HG02852 (cell line): Measurements from ENCODE around the gene TXLNA.

ENCODE experiments used
- ATAC-seq: cut with Tn5 transposase; IDR thresholded peaks from one replicate; pipeline ENCODE4 v1.9.1; 2021; ENCODE audit warnings: mild to moderate bottlenecking, moderate library complexity; ENCODE audit not compliant: unreplicated experiment

Gene TXLNA

DNA sequence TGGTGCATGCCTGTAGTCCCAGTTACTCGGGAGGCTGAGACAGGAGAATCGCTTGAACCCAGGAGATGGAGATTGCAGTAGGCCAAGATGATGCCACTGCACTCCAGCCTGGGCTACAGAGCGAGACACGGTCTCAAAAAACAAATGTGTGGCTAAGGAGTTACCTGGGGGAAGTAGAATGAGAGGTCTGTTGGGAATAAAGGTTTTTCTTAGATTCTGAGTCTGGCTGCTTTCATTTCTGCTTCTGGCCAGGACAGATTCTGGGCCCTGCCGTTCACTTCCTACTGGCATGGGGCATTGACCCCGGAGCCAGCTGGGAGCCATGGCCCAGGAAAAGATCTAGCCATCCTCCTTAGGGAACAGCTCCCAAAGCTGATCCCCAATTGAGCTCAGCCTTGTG, 29.0 kb downstream of the TXLNA start:
- ATAC-seq = no peak

DNA sequence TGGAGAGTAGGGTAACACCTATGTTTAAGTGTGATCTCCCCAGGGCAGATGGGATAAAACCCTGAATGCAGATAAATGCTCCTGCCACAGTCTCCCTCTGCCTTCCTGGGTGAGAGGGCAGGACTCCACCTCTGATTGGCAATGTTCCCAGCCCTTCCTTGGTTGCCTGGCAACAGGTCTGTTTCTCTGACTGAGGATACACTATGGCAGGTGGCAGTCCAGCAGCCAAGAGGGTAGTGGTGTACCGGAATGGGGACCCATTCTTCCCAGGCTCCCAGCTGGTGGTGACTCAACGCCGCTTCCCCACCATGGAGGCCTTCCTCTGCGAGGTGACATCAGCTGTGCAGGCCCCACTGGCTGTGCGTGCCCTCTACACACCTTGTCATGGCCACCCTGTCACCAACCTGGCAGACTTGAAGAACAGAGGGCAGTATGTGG, 29.4 kb downstream of the TXLNA start, which contains the start of gene DCDC2B:
DCDC2B (plus strand) TSS at position 199 of the 438 bp plus-strand sequence; CDS start at position 204, 5 bp downstream.
- no peak for ATAC-seq

DNA sequence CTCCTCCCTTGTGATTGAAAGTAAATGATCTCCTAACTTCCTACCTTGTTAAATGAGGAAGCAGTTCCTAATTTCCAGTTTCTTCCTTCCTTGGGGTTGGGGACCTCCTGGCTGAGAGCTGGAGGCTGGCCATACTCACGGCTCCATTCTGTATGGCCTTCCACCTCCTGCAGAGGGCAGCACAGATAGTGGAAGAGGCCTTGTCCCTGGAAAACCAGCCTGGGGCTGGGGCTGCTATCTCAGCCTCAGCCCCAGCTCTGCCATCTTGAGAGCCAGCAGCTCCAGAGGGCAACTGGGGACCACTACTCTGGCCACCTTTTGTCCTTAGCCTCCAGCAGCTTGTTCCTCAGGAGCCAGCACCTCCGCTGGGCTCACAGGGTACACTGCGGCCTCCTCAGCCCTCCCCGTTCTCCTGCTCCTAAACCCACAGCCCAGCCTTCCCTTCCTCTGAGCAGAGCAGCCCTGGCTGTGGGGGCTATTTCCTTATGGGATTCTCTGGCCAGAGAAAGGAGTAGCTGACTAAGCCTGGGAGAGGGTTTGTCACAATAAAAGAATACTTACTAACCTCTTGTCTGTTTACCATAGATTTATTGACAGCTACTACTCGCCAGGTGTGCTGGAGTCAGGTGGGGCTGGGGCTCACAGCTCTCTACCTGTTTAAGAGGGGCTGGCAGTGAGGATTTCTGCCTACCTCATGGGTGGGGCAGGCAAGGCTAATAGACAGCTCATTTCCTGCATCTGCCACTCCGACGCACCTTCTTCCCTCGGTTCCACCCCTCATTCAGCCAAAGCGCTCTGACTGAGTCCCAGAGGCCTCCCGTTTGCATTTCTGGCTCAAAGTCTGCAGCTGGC, 36.4 kb downstream of the TXLNA start:
- no peak for ATAC-seq

DNA sequence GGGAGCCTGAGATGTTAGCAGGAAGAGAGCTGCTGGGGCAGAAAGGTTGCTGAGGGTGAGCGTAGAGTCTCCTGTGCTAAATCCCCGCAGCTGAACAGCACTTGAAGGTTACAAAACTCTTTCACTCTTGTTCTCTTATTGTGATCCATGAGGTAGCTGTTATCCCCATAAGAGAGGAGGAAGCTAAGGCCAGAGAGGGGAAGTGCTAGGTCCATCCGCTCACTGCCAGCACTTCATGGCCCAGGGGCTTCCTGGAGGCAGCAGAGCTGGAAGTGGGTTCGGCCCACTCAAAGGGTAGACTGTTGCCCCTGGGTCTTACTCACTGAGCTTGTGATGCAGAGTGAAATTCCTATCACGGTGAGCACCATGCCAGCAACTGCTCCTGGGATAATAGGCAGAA, 37.1 kb downstream of the TXLNA start:
- no peak for ATAC-seq

DNA sequence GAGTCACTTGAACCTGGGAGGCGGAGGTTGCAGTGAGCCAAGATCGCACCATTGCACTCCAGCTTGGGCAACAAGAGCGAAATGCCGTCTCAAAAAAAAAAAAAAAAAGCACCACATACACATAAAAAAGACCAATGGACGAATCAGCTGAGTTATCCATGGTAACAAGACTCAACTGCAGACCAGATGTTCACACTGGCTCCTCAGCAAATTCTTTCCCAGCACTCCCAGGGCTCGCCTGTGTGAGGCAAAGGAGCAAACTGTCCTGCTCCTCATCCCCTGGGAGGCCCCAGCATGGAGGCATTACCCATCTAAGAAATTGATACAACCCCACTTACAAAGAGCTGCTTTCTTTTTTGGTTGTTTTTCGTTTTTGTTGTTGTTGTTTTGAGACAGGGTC, 39.5 kb downstream of the TXLNA start:
- ATAC-seq = no peak

DNA sequence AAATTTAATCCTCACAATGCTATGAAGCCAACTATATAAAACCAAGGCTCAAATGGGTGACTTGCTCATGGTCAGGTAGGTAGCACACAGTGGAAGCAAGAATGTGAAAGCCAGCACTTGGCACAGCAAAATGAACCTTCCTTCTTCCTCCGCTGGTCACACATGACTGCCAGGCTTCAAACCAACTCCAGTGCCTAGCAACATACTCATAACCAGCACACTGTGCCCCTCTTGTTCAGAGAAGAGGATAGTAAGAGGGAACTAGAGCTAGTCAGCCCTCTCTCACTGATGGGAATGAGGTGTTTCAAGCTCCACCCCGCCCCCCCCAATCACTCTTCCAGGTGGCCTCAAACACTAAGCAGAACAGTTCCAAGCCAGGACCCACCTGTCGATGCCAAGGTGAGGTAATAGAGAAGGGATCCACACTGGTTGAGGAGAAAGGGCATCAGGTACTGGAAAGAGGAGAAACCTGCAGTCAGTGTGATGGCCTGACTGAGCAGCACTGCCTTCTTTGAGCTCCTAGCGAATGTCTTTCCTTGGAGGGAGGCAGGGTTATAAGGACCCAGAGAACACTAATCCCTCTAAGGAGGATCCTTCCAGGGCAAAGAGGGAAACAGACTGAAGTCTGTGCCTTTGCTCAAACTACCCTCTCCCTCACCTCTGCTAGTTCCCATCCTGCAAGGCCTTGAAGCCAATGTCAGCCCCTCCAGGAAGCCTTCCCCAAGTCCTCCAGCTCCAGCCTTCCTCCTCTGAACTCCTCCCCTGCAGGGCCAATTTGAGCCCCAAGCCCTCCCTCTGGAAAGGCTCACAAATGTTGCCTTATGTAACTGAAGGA, 41.5 kb downstream of the TXLNA start:
- no peak for ATAC-seq

DNA sequence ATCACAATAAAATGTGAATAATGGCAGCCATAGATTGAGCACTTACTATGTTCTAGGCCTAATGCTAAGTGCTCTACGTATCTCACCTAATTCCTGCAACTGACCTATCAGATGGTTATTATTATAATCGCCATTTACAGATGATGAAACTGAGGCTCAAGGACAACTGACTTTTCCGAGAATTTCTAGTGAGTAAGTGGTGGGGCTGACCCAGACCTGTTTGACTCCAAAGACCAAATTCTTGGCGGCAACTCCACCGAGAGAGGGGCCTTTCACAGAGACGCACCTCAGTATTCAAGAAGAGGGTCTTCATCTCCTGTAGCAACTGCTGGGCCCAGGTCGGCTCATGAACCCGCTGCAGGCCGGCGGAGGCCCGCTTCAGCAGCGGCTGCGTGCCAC, 42.1 kb downstream of the TXLNA start:
- no peak for ATAC-seq

DNA sequence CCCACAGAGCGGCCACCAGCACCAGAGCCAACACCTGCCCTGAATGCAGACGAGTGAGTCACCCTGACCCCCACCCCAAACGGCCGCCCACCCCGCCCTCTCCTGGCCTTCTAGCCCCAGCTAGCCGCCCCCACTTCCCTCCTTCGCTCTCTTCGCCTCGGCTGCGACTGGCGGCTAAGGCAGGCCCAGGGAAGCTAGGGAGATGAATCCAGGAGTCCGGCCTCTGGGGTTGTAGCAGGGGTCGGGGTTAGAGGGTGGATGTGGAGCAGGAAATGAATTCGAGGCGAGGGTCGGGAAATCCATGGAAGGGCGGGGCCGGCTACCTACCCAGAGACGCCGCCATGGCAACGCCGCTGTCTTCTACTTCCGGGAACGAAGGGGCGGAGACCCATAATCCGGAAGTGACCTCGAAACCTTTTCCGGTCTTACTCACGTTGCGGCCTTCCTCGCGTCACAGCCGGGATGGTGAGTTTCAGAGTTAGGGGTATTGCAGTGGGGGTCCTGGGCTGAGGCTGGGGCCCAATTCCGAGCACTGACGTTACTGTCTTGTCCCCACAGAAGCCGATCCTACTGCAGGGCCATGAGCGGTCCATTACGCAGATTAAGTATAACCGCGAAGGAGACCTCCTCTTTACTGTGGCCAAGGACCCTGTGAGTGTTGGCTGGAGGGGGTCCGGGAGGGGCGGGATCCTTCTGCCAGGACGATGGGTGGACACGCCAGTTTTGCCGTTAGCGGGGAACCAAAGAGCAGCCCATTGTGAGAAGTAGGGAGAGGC, 42.7 kb downstream of the TXLNA start, which contains the start of the genes EIF3I and TMEM234:
EIF3I (plus strand) TSS at position 428 of the 776 bp plus-strand sequence; CDS start at position 463, 35 bp downstream.
TMEM234 (minus strand) TSS at position 374 of the 776 bp plus-strand sequence; CDS start at position 343, 31 bp downstream.
- peak; percentile 92 for ATAC-seq

DNA sequence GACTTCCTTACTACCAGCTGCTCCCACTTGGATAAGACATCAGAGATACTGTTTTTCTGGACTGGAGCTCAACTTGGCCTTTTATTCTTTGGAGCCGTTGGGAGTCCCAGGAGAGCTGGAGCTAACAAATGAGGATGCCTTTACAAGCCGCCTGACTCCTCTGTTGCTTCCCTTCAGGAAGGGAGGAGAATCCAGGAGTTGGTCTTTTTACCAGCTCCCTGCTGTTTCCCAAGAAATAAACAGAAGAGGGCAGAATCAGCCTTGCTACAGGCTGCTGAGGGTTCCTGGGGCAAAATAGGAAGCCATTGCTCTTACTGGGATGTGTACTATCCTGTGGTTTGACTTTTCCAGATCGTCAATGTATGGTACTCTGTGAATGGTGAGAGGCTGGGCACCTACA, 44.2 kb downstream of the TXLNA start:
- ATAC-seq = no peak

DNA sequence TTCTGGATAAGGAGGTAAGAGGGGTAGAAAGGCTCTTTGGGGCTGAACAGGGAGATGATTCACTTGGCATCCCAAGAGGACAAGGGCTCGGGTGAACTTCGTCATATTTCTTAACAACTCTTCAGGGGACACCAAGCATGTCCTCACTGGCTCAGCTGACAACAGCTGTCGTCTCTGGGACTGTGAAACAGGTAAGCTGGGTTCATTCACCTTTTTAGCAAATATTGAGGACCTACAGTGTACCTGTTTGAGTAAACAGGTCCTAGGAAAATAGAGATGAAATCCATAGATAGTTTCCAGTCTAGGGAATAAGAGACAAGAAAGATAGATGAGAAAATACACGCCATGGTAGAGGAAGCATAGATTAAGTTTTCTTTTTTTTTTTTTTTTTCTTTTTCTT, 44.8 kb downstream of the TXLNA start:
- no peak for ATAC-seq

DNA sequence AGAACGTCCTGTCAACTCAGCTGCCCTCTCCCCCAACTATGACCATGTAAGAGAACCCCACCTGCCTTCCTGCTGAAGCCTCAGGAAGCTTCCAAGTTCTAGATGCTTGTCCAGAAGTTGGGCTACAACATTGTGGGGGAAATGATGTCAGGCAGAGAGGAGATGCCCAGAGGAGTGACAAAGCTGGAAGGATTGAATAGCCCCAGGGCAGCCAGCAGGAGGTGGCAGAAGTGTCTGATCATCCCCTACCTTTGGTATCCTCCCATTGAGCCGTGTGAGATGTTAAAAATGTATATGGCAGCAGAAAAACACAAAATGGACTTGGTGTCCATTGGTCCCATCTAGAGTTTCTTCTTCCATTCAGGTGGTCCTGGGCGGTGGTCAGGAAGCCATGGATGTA, 49.3 kb downstream of the TXLNA start:
- ATAC-seq = no peak

DNA sequence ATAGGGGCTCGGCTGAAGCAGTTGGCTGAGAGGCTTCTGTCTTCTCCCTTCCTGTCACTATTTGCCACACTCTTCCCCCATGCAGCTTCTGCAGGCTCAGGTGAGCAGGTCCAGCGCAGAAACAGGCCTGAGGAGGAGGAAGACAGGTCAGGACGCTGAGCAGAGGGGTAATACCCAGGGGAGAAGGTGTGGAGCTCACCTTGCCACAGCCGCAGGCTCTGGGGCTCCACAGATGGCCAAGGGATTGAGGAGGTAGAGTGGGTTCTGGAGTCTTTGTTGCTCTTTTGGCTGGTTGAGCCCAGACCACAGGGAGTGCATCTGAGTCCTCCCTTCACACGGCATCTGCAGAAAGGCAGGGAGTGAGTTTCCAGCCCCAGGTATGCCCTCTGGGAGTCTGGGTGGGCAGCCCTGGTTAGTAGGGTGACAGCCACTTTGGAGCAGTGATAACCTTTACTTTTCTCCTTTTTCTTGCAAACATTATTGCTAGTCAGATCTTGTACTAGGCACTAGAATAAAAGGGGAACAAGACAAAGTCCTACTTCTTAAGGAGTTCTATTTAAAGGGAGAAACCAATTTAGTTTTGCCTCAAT, 52.5 kb downstream of the TXLNA start:
- no peak for ATAC-seq

DNA sequence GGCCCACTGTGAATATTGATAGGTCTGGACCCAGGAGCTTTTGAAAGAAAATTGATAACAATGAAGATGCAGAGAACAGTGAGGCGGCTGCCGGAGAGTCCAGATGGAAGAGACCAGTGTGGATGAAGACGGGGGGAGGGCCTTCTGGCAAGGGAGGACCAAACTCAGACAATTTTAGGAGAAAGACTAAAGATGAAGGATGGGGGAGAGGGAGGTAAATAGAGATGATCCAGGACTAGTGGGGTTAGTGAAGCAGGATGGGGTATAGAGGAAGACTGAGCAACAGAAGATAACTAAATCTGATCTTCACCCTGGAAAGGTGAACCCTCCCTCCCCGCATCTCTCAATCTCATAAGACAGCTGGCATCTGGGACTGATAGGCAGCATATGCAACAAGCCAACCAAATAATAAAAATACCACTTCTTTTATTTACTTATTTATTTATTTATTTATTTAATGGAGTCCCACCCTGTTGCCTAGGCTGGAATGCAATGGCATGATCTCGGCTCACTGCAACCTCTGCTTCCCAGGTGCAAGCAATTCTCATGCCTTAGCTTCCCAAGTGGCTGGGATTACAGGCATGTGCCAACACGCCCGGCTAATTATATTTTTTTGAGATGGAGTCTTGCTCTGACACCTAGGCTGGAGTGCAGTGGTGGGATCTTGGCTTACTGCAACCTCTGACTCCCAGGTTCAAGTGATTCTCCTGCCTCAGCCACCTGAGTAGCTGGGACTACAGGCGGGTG, 53.3 kb downstream of the TXLNA start:
- no peak for ATAC-seq

DNA sequence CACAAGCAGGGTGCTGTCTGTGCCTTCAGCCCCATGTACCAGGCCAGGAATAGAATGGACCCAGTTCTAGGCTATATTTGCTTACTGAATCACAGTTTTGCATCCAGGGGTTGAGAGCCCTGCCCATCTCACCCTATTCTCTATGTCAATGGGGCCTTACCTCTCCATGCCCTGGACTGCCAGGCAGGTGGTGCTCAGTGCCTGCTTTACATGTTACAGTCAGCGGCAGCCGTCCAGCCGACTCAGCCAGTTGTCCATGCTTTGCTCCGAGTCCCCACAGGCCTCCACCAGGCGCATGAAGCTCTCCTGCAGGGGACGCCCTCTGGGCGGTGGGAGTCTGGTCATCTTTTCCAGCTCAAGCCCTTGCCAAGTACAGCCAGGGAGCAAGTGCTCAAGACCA, 55.3 kb downstream of the TXLNA start:
- no peak for ATAC-seq

DNA sequence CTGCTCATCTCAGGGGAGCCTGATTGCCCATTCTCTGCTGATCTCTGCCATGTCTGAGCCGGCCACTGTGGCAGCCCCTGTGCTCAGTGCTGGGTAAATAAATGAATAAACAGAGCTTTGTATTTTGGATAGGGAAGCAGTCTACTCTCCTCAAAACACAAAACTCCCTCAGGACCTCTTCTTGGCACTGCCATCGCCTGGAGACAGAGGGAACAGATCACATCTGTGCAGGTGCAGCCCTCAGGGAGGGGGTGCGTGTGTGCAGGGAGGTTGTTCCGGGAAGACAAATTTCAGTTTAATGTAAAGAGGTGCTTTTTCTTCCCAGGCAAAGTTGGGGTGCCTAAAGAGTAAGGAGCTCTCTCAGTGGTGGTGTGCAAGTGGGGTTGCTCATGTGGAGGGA, 59.9 kb downstream of the TXLNA start:
- no peak for ATAC-seq

DNA sequence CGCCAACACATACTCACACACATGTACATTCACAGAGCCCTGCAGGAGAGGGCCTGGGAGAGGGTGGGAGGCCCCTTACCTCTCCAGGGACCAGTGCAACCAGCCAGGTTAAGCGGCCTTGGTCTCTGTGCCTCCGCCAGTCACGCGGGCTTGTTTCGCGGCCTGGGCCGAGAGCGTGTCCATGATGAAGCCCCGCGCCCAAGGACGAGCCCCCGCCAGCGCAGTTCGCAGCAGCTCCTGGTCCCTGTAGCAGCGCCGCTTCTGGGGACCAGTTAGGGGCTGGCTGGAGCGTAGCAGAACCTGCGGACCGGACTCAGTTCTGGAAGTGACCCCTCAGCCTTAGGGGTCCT, 60.3 kb downstream of the TXLNA start:
- no peak for ATAC-seq

DNA sequence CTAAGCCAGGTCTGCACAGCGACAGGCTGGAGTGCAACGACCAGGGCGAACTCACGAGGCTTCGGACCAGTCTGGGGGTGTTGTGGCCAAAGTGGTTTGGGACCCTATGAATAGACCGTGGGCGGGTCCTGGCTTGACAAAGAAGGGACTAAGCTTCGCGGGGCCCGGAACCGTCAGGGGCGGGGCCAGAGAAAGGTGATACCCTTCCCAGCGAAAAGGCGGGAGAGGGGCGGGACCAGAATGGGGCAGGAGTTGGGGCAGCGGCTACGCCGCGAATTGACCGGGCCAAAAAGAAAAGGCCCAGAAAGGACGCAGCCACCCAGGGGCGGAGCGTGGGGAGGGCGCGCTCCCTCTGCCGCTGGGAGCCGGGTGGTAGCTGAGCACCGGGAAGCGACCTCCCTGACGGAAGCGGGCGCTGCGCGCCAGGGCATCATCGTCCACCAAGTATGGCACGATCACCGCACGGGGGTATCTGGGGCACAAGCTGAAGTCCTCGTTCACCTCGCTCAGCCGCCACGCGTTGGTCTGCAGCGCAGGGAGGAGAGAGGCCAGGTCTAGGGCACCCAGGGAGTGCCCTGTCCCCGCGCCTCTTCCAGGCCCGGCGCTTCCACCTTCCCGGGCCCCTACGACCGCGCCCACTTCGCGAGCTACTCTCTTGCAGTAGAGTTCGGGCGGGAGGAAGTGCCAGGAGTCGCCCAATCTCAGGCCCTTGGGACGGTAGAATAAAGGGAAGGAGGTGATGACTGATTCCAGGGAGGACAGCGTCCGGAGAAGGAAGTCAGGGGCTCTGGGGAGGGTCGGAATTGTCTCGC, 60.9 kb downstream of the TXLNA start:
- ATAC-seq = no peak

DNA sequence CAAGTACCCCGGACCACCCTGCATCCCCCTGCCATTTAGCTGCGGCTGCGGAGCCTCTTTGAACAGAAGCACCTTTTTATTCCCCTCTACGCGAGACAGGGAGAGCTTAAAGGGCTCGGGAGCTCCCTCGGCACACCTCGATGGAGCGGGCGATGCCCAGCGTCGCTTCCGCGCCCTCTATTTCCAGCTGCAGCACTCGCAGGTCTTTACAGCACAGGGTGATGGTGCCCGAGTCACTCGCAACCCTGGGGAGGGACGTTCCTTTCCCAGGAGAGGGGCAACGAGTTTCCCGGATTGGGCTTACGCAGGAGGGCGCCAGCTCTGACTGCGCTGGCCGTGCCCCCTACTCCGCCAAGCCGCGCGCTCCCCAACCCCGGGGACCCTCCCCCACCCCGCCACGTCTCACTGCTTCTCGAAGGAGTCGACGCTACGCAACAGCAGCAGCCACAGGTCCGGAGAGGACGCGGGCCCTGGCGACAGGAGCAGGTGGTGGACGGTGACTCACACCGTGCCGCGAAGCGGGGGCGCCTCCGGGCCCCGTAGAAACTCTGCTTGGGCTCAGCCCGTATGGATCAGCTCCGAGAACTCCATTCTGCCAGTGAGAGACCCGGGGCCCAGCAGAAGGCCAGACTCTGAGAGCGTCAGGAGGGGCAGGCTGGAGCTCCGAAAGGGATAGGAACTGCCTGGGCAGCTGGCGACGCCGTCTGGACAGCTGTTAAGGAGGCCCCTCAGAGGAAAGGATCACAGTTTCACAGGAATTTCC, 61.7 kb downstream of the TXLNA start:
- no peak for ATAC-seq
